SK-N-SH (cell line): ENCODE results near the gene PRPF4. TPM values are rescaled to one million over a fixed set of nuclear protein-coding genes. Genes with fewer than 3 reads are reported as not detected.

Experiments
- CTCF ChIA-PET: fragments of 300-600, 350-600 bp; formaldehyde crosslinking; extraction: SDS; loops from one replicate; lab custom pipeline; 2021; lab: Yijun Ruan, JAX
- POLR2A ChIA-PET: fragments of 350-600 bp; sonication (Branson Sonifier 250); formaldehyde crosslinking; extraction: SDS; loops from one replicate; lab custom pipeline; 2020; ENCODE audit warnings: antibody characterized with exemption, inconsistent platforms; lab: Yijun Ruan, JAX
- DNase-seq: peaks from one replicate; pipeline ENCODE4 v3.0.0; 2012
- H2AFZ ChIP-seq: fragments of 200-600 bp; sonication (generic); 2 replicates; pipeline ENCODE4 v1.8.1; 2016; ENCODE audit warnings: antibody characterized with exemption, mild to moderate bottlenecking, low read depth
- H3F3A ChIP-seq: fragments of 200-600 bp; sonication (generic); replicated peaks from 2 replicates; pipeline ENCODE3; 2016; ENCODE audit warnings: antibody characterized with exemption, mild to moderate bottlenecking; ENCODE audit not compliant: insufficient read depth
- H3K27ac ChIP-seq, 2 experiments: fragments of 200-500 bp in 1 of 2; fragments of 200-600 bp in 1 of 2; sonication (Bioruptor generic) in 1 of 2; sonication (generic), shearing (Covaris generic) in 1 of 2; 2 replicates each; pipeline versions ENCODE4 v1.5.1 to v1.6.1; 2014 to 2016; ENCODE audit warnings: low read depth in 2 of 2, inconsistent platforms in 1 of 2, low read length in 1 of 2, mild to moderate bottlenecking in 1 of 2, mixed read lengths in 1 of 2
- H3K27me3 ChIP-seq: fragments of 200-600 bp; sonication (generic), shearing (Covaris generic); 2 replicates; pipeline ENCODE4 v1.6.1; 2016; ENCODE audit warnings: mixed run types; ENCODE audit not compliant: insufficient read depth
- H3K36me3 ChIP-seq, 2 experiments: fragments of 200-500 bp in 1 of 2; fragments of 200-600 bp in 1 of 2; sonication (Bioruptor generic) in 1 of 2; sonication (generic) in 1 of 2; replicated peaks in 1 of 2; 2 replicates each; pipeline versions ENCODE3 to v1.5.1; 2014 to 2016; ENCODE audit warnings: low read length in 1 of 2, mild to moderate bottlenecking in 1 of 2; ENCODE audit not compliant: insufficient read depth in 2 of 2, control insufficient read depth in 1 of 2
- H3K4me1 ChIP-seq, 2 experiments: fragments of 200-500 bp in 1 of 2; fragments of 200-600 bp in 1 of 2; sonication (Bioruptor generic) in 1 of 2; sonication (generic), shearing (Covaris generic) in 1 of 2; 2 replicates each; pipeline versions ENCODE4 v1.5.1 to v1.6.1; 2014 to 2016; ENCODE audit warnings: low read depth in 1 of 2, low read length in 1 of 2, mixed run types in 1 of 2; ENCODE audit not compliant: insufficient read depth in 2 of 2, control insufficient read depth in 1 of 2
- H3K4me2 ChIP-seq: fragments of 200-600 bp; sonication (generic), shearing (Covaris generic); 2 replicates; pipeline ENCODE4 v1.6.1; 2017; ENCODE audit warnings: mixed run types
- H3K4me3 ChIP-seq, 2 experiments: fragments of 200-500 bp in 1 of 2; fragments of 200-600 bp in 1 of 2; sonication (Bioruptor generic) in 1 of 2; sonication (generic), shearing (Covaris generic) in 1 of 2; 2 replicates each; pipeline versions ENCODE4 v1.5.1 to v1.8.1; 2014 to 2016; ENCODE audit warnings: low read depth in 2 of 2, inconsistent platforms in 1 of 2, low read length in 1 of 2, mild to moderate bottlenecking in 1 of 2, mixed read lengths in 1 of 2, moderate library complexity in 1 of 2
- H3K79me2 ChIP-seq: fragments of 200-600 bp; sonication (generic); 2 replicates; pipeline ENCODE4 v1.8.1; 2017; ENCODE audit warnings: mild to moderate bottlenecking; ENCODE audit not compliant: insufficient read depth
- H3K9ac ChIP-seq: fragments of 200-600 bp; sonication (generic); 2 replicates; pipeline ENCODE4 v1.6.1; 2017; ENCODE audit warnings: mixed run types
- H3K9me2 ChIP-seq: fragments of 200-600 bp; sonication (generic); 2 replicates; pipeline ENCODE4 v1.6.1; 2017; ENCODE audit warnings: mixed run types
- H3K9me3 ChIP-seq: fragments of 200-600 bp; sonication (generic); 2 replicates; pipeline ENCODE4 v1.6.1; 2017; ENCODE audit warnings: mixed run types, mild to moderate bottlenecking, moderate library complexity
- H4K20me1 ChIP-seq: fragments of 200-600 bp; sonication (generic); 2 replicates; pipeline ENCODE4 v1.6.1; 2017; ENCODE audit warnings: mild to moderate bottlenecking, mixed run types; ENCODE audit not compliant: insufficient read depth
- CHD2 ChIP-seq: fragments of 150-350 bp; IDR thresholded peaks from 2 replicates; pipeline ENCODE4 v1.6.1; 2018; ENCODE audit warnings: low read length; ENCODE audit not compliant: partially characterized antibody
- EP300 ChIP-seq, 2 experiments: IDR thresholded peaks; 2 replicates each; pipeline versions ENCODE4 v1.4.0 to v1.6.1; 2012; ENCODE audit warnings: borderline replicate concordance in 1 of 2, low read depth in 1 of 2, low read length in 1 of 2
- EZH2phosphoT487 ChIP-seq: fragments of 200-600 bp; sonication (generic); IDR thresholded peaks from 2 replicates; pipeline ENCODE4 v1.6.1; 2017; ENCODE audit warnings: low read depth, mixed run types, mild to moderate bottlenecking, antibody characterized with exemption, moderate library complexity, borderline replicate concordance
- FOSL2 ChIP-seq: IDR thresholded peaks from 2 replicates; pipeline ENCODE4 v1.4.0; 2012; ENCODE audit warnings: low read depth, mild to moderate bottlenecking, moderate library complexity, borderline replicate concordance
- FOXJ3 ChIP-seq: sonication (generic); formaldehyde crosslinking; IDR thresholded peaks from 2 replicates; pipeline ENCODE4 v1.5.1; 2020; ENCODE audit warnings: mild to moderate bottlenecking, missing genetic modification reagents
- FOXM1 ChIP-seq: IDR thresholded peaks from 2 replicates; pipeline ENCODE4 v1.4.0; 2012; ENCODE audit warnings: low read depth, mild to moderate bottlenecking
- IRF3 ChIP-seq: fragments of 150-350 bp; IDR thresholded peaks from 2 replicates; pipeline ENCODE4 v1.6.1; 2016; ENCODE audit warnings: mild to moderate bottlenecking, low read depth, low read length
- JUND ChIP-seq: IDR thresholded peaks from 2 replicates; pipeline ENCODE4 v1.4.0; 2012
- MEF2A ChIP-seq: IDR thresholded peaks from 2 replicates; pipeline ENCODE4 v1.4.0; 2012; ENCODE audit warnings: low read depth, borderline replicate concordance
- NRF1 ChIP-seq: IDR thresholded peaks from 2 replicates; pipeline ENCODE4 v1.6.1; 2012; ENCODE audit warnings: low read depth, mild to moderate bottlenecking, low read length
- RAD21 ChIP-seq: IDR thresholded peaks from 2 replicates; pipeline ENCODE4 v1.6.1; 2012; ENCODE audit warnings: mild to moderate bottlenecking, low read length
- RXRA ChIP-seq: IDR thresholded peaks from 2 replicates; pipeline ENCODE4 v1.4.0; 2012; ENCODE audit warnings: low read depth, mild to moderate bottlenecking, borderline replicate concordance
- SIN3A ChIP-seq: IDR thresholded peaks from 2 replicates; pipeline ENCODE4 v1.6.1; 2012; ENCODE audit warnings: low read depth, mild to moderate bottlenecking, low read length, moderate library complexity, borderline replicate concordance
- SMC3 ChIP-seq: IDR thresholded peaks from 2 replicates; pipeline ENCODE4 v1.6.1; 2012; ENCODE audit warnings: low read depth, low read length, improper control_type of control experiment
- TAF1 ChIP-seq: IDR thresholded peaks from 2 replicates; pipeline ENCODE4 v1.6.1; 2012; ENCODE audit warnings: low read depth, mild to moderate bottlenecking, low read length, moderate library complexity, borderline replicate concordance
- TEAD4 ChIP-seq: IDR thresholded peaks from 2 replicates; pipeline ENCODE4 v1.4.0; 2012; ENCODE audit warnings: mild to moderate bottlenecking, borderline replicate concordance; ENCODE audit not compliant: insufficient read depth
- USF2 ChIP-seq: fragments of 150-350 bp; IDR thresholded peaks from 2 replicates; pipeline ENCODE4 v1.6.1; 2017; ENCODE audit warnings: antibody characterized with exemption, low read length, low read depth, borderline replicate concordance
- YY1 ChIP-seq: IDR thresholded peaks from 2 replicates; pipeline ENCODE4 v1.4.0; 2012; ENCODE audit warnings: low read depth, mild to moderate bottlenecking
- ZBTB33 ChIP-seq: IDR thresholded peaks from 2 replicates; pipeline ENCODE4 v1.4.0; 2012; ENCODE audit warnings: low read depth, borderline replicate concordance
- WGBS: methylation state at CpG from one replicate; pipeline ENCODE4 v1.1.6; 2017; ENCODE audit warnings: low lambda C conversion rate; 5-methylcytosine and 5-hydroxymethylcytosine counted together
- polyA plus RNA-seq, 3 experiments: library from polyadenylated mRNA; depleted of rRNA; stranded (reverse); fragments of >200 nt; gene quantifications; 2 replicates each; pipeline ENCODE4 v1.2.3, GENCODE V29; 2012
- TF ChIP-seq, protein P1 (sequence below): IDR thresholded peaks from 2 replicates; pipeline ENCODE4; 2012
- TF ChIP-seq, protein P2 (sequence below): IDR thresholded peaks from 2 replicates; pipeline ENCODE4 v1.6.1; 2012; ENCODE audit warnings: mild to moderate bottlenecking, low read depth, low read length, moderate library complexity

Gene PRPF4
- polyA plus RNA-seq, 1 of the 3 experiments (the other 2 are of a cell fraction), result 23.2 TPM

GRCh38 chr9:113275157-113276131 lies at the start of gene PRPF4, which contains the start of gene CDC26 (continued):
- peak; percentile 79 for TF ChIP-seq TAF1
- TF ChIP-seq JUND, result no peak
- TF ChIP-seq MEF2A, result no peak
- TF ChIP-seq YY1, result peak; percentile 84; the same call in 1 of the 2 replicates
- no peak for TF ChIP-seq RAD21
- TF ChIP-seq CHD2, result peak; percentile 99
- TF ChIP-seq, protein P1, sequence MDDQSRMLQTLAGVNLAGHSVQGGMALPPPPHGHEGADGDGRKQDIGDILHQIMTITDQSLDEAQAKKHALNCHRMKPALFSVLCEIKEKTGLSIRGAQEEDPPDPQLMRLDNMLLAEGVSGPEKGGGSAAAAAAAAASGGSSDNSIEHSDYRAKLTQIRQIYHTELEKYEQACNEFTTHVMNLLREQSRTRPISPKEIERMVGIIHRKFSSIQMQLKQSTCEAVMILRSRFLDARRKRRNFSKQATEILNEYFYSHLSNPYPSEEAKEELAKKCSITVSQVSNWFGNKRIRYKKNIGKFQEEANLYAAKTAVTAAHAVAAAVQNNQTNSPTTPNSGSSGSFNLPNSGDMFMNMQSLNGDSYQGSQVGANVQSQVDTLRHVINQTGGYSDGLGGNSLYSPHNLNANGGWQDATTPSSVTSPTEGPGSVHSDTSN, result no peak; the same call in 1 of the 2 replicates
- no peak for TF ChIP-seq SMC3
- TF ChIP-seq NRF1, result no peak
- no peak for TF ChIP-seq RXRA
- TF ChIP-seq FOSL2, result no peak
- no peak for TF ChIP-seq IRF3

- H3K79me2 ChIP-seq, result peaks cover 36% of the 10 kb centered on the region
- TF ChIP-seq MEF2A, result no peak
- TF ChIP-seq, protein P2, sequence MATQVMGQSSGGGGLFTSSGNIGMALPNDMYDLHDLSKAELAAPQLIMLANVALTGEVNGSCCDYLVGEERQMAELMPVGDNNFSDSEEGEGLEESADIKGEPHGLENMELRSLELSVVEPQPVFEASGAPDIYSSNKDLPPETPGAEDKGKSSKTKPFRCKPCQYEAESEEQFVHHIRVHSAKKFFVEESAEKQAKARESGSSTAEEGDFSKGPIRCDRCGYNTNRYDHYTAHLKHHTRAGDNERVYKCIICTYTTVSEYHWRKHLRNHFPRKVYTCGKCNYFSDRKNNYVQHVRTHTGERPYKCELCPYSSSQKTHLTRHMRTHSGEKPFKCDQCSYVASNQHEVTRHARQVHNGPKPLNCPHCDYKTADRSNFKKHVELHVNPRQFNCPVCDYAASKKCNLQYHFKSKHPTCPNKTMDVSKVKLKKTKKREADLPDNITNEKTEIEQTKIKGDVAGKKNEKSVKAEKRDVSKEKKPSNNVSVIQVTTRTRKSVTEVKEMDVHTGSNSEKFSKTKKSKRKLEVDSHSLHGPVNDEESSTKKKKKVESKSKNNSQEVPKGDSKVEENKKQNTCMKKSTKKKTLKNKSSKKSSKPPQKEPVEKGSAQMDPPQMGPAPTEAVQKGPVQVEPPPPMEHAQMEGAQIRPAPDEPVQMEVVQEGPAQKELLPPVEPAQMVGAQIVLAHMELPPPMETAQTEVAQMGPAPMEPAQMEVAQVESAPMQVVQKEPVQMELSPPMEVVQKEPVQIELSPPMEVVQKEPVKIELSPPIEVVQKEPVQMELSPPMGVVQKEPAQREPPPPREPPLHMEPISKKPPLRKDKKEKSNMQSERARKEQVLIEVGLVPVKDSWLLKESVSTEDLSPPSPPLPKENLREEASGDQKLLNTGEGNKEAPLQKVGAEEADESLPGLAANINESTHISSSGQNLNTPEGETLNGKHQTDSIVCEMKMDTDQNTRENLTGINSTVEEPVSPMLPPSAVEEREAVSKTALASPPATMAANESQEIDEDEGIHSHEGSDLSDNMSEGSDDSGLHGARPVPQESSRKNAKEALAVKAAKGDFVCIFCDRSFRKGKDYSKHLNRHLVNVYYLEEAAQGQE, result no peak
- no peak for TF ChIP-seq TEAD4
- no peak for TF ChIP-seq EP300 (IDR thresholded peaks at IDR 0.05; ENCODE audit: borderline replicate concordance in 1 of 2, low read depth in 1 of 2, low read length in 1 of 2)
- no peak for TF ChIP-seq USF2
- TF ChIP-seq FOXM1, result no peak
- no peak for TF ChIP-seq FOXJ3 (CRISPR knock-in tag)
- no peak for TF ChIP-seq EZH2phosphoT487
- no peak for TF ChIP-seq ZBTB33
- TF ChIP-seq JUND, result no peak
- no peak for TF ChIP-seq RAD21
- TF ChIP-seq SIN3A, result no peak
Observed at GRCh38 chr9:113227436-113227835, 48.0 kb upstream of the PRPF4 start.

More at GRCh38 chr9:113227436-113227835, 48.0 kb upstream of the PRPF4 start:
- H3K4me2 ChIP-seq, result no peak overlapping the region
- peaks cover 0 to 3% of the 10 kb centered on the region in 2 experiments; a peak in 3 of 4 replicates for H3K4me1 ChIP-seq
- no peak overlapping the region for H2AFZ ChIP-seq
- DNase-seq, result no peak
- WGBS, result 33% methylated on average over 1 of the region's 1 CpG
- H3F3A ChIP-seq, result no peaks in the 10 kb centered on the region
- no peak overlapping the region for H3K9ac ChIP-seq
- no peaks in the 10 kb centered on the region for H3K9me2 ChIP-seq
- no peaks in the 10 kb centered on the region for H3K9me3 ChIP-seq
- POLR2A ChIA-PET, result interaction anchor here (1.4 kb wide), 1 partner anchor 48 kb away, joined by 3 read pairs; the partner anchor contains the start of genes CDC26 and PRPF4
- CTCF ChIA-PET, result interaction anchor here (1.3 kb wide), 1 partner anchor 48 kb away, joined by 7 read pairs; the partner anchor contains the start of genes CDC26 and PRPF4
- no peak overlapping the region for H3K27ac ChIP-seq
- H3K4me3 ChIP-seq, result no peak overlapping the region
- H3K27me3 ChIP-seq, result no peaks in the 10 kb centered on the region
- no peaks in the 10 kb centered on the region for H4K20me1 ChIP-seq
- H3K36me3 ChIP-seq, result peaks cover 3 to 8% of the 10 kb centered on the region in 2 experiments
